GM18511 (cell line): ENCODE data around the gene ACAN.

Experiments used
- ATAC-seq: cut with Tn5 transposase; IDR thresholded peaks from one replicate; pipeline ENCODE4 v1.9.1; 2021; ENCODE audit warnings: mild to moderate bottlenecking, moderate library complexity; ENCODE audit not compliant: unreplicated experiment

Gene ACAN

GRCh38 chr15:88900982-88901418 lies 97.8 kb downstream of the ACAN start:
- ATAC-seq = no peak

GRCh38 chr15:88901508-88902220 lies 98.4 kb downstream of the ACAN start:
- no peak for ATAC-seq

DNA sequence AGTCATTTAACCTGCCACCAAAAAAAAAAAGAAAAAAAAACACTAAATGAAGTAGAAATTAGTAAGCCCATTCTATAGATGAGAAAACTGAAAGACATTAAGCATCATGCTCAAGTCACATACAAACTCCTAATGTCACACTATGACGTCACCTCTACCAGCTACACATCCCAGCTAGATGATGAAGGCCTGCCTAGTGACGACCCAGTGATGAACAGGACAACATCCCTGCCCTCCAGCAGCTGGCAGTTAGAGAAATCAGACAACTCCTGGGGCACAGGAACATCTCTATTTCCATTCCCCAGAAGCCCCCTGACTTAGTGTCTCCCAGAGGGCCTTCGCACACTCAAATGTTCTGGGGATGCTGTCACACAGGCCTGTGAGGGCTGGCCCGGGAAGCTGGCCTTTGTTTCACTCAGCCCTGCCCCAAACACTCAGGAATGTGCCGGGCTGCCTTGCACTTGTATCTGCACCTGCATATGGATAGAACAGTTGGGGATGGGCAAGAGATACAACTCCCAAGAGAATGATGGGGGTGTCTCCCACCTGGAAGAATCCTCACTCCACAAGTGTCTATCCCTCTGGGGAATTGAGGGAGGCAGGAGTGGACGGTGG lies 99.1 kb downstream of the ACAN start:
- no peak for ATAC-seq

- ATAC-seq = no peak
Measured at GRCh38 chr15:88902846-88903245, 99.6 kb downstream of the ACAN start.

DNA sequence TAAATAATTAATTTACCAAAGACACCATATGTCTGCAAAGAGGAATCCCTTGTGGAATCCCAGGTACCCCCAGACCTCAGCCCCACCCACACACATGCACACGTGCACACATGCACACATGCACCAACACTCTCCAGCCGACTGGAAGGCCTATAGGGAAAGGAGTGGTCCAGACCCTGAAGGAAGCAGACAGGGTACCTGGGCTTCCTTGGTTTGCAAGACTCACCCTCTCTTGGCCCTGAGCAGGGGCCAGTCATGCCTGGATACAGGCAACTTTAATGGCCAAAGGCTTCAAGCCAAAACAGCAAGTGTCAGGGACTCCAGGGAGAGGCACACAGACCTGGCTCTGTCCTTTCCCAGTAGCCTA lies 101.0 kb downstream of the ACAN start:
- ATAC-seq = no peak

- peak; percentile 93 for ATAC-seq
Measured at GRCh38 chr15:88904624-88905327, 101.5 kb downstream of the ACAN start.

GRCh38 chr15:88905576-88905975 lies 102.3 kb downstream of the ACAN start:
- ATAC-seq = no peak

- ATAC-seq = no peak
Measured at GRCh38 chr15:88906130-88906529, 102.9 kb downstream of the ACAN start.

GRCh38 chr15:88906551-88906950 lies 103.3 kb downstream of the ACAN start:
- ATAC-seq = no peak

- no peak for ATAC-seq
Measured at GRCh38 chr15:88907111-88907510, 103.9 kb downstream of the ACAN start.

- no peak for ATAC-seq
Measured at GRCh38 chr15:88908123-88908522, 104.9 kb downstream of the ACAN start.

DNA sequence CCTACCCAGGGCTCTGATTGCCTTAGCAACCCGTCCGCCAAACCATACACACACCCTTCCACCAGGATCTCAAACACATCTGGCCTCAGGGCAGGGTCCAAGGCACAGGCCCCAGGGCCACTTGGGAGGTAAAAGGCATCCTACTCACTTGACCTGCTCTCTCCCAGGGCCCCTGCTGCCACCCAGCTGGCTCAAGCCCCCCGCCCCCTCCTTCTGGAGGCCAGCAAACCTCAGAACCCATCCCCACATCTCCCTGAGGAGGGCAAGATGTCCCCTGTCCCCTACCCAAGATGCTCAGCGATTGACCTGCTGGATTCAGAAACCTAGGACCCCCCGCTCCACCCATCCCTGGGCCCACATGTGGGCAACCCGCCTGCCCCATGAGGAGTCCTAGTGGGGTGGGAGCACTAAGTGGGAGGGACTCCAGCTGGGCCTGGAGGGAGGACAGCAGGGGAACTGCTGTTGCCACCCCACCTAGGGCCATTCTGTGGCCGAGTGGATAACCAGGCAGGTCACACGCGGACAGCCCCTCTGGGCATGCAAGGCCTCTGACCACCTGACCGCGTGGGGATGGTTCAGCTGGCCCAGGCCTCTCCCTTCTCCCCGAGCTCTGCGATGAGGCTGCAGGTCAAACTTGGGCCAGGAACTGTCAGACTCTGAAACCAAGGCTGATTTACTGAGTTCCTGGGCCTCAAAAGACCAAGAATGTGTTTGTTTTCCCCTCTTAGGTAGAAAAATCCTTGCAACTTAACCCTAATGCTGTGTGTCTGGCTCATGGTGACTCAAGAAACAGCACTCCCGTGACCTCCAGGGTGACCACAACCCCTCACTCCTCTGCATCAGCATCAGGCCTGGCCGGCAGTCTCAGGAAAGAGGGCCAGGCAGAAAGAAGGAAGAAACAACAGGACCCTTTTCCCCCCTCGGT lies 105.7 kb downstream of the ACAN start:
- no peak for ATAC-seq

- no peak for ATAC-seq
Measured at GRCh38 chr15:88909956-88910831, 107.0 kb downstream of the ACAN start.

- no peak for ATAC-seq
Measured at GRCh38 chr15:88911766-88912118, 108.5 kb downstream of the ACAN start.

DNA sequence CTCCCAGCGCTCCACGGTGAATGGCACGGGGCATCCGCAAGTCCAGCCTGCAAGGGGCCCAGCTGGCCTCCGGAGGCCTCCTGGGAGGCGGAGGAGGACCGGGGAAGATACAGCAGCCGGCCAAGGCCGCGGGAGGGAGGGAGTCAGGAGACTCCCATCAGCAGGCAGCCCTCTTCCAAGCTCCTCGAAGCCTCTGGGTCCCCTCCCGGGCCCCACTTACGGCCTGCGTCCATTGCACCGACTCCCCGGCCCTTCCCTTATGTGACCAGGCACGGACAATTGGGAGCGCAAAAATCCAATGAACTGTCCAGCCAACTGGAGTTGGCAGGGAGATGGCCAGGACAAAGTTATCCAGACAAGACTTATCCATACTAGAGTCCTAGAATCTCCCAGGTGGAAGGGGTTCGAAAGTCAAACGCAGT lies 109.3 kb downstream of the ACAN start:
- no peak for ATAC-seq

DNA sequence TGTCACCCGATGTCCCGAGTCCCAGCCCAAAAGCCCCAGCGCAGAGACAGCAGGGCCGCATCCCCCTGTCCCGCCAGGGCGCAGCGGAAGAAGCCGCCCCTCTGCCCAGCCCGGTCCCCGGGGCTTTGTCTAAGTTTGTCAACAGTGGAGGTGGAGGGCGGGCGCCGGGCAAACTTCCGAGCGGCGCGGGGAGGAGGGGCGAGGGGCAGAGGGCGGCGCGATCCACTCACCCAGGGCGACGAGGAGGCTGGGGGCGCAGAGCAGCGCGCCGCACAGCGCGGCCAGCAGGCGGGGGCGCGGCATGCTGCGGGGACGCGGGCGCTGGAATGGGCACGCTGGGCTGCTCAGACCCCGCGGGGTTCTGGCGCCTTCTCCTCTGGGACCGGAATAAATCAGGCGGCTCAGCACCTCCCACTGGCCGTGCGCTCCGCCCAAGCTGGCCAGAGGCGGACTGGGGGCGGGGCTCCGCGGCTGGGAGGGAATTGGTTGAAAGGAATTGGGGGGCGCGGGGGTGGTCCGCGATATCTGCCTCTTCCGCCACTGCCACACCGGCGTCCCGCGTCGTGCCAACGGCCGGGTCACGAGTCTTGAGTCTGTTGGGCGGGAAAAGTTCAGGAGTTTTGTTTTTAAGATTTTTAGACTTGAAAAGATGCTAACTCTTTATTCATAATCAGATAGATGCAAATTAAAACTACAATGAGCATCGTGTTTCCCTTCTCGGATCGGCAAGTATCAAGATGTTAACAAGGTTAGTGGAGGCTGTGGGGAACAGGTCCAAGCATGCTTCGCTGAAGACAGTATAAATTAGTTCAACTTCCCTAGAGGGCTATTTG lies 110.0 kb downstream of the ACAN start, which contains the start of gene MFGE8:
TSS of gene MFGE8 (minus strand) at position 363 of the 833 bp plus-strand sequence. CDS start at position 303, 60 bp downstream.
- peak; percentile 87 for ATAC-seq

DNA sequence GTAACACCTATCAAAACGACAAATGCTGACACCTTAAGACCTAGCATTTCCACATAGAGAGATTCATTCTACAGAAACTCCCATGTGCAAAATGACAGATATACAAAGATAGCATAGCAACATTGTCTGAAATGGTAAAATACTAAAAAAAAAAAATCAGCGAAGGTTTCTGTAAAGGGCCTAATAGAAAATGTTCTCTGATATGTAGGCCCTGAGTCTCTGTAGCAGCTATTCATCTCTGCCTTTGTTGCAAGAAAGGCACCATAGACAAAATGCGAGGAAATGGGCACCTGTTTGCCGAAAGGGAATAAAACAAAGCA lies 110.6 kb downstream of the ACAN start:
- no peak for ATAC-seq

- no peak for ATAC-seq
Measured at GRCh38 chr15:88915354-88915753, 112.1 kb downstream of the ACAN start.

DNA sequence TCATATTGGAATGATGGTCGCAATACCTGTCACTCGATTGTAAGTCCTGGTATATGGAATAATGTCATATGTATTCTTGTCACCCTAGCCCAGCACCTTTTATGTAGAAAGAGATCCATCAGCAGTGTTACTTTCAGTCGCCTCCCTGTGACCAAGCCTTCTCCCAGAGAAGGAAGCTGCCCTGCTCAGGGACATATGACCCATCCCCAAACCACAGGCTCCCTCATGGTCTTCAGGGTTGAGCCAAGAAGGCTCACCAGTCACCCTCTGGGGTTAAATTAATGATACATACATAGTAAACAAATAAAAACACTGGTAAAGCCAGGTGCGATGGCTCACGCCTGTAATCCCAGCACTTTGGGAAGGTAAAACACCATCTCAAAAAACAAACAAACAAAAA lies 114.5 kb downstream of the ACAN start:
- ATAC-seq = no peak
